Measurements from ENCODE around the gene ELMO1. TPM values are rescaled to one million over a fixed set of nuclear protein-coding genes. Genes with fewer than 3 reads are reported as not detected.

Gene ELMO1
- polyA plus RNA-seq, 3 donors, result 11.1 to 11.8 (median 11.4) TPM

DNA sequence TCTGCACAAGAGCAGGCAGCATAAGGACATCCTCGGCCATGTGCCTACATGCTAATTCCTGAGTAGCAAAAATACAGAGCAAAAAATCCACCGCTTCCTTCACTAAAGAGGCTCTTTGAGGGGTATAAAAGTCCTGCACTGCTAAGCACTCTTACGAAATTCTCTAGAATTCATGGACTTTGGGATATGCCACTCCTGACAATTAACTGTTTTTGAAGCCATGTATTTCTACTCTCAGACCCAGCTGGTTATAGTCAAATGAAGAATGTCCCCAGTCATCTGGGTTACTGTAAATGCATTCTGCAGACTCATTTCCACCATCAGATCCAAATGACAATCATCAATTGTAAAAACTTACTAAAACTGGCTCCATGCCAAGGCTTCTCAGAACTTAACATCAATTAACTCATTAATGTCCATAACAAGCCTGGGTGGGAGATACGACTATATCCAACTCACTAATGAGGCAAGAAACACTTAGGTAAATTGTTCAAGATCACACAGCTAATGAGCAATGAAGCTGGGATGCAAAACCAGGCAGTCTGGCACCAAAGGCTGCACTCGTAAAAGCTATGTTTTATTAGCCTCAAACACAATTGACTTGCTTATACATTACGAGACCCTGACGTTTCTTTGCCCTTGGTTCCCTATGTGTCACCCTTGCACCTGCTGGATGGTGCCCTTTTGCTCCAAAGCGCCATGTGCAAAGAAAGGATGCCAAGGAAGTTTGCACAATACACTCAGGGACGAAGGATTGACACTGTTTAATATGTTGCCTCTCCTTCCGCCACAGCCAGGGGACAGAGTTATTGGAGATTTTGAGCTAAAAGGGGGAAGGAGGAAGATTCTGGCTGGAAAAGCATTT, 250.4 kb downstream of the ELMO1 start:
- no peak for DNase-seq

- no peak for DNase-seq
These were observed 251.6 kb downstream of the ELMO1 start for GRCh38 chr7:37197108-37197507.

DNA sequence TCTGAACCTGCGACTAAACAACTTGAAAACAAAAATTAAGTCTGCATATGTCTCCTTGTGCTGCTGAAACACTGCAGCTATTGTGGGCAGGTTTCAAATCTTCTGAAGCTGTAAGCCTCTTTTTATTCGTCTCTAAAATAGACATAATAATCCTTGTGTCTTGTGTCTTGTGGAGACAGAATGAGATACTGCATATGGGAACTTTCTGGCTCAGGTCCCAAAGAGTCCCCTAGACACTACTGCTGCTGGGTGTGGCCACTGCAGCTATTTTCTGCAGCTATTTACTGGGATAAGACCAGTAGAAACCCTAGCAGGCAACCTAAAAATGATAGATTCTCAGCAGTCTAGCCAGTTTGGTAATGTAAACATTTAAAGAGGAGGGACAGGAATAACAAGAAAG, 252.0 kb downstream of the ELMO1 start:
- no peak for DNase-seq

- no peak for DNase-seq
These were observed 253.3 kb downstream of the ELMO1 start for GRCh38 chr7:37195388-37195787.

DNA sequence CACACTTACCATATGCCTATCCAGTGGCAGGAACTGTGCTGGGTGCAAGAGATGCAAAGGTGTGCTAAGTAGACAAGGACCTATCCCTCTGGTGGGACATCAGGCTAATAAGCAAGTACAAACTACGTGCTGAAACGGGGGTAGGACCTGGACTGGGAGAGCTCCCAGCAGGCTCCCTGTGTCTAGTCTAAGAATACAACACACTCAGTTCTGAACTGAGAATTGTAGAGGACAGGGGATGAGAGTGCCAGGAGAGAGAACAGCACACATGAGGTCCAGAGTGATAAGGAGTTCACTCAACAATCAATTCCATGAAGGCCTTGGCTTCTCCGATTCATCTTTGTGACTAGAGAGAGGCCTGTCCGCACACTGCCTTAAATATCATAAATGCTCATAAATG, 253.7 kb downstream of the ELMO1 start:
- no peak for DNase-seq

GRCh38 chr7:37193775-37194135, 254.9 kb downstream of the ELMO1 start:
- DNase-seq, result no peak

DNA sequence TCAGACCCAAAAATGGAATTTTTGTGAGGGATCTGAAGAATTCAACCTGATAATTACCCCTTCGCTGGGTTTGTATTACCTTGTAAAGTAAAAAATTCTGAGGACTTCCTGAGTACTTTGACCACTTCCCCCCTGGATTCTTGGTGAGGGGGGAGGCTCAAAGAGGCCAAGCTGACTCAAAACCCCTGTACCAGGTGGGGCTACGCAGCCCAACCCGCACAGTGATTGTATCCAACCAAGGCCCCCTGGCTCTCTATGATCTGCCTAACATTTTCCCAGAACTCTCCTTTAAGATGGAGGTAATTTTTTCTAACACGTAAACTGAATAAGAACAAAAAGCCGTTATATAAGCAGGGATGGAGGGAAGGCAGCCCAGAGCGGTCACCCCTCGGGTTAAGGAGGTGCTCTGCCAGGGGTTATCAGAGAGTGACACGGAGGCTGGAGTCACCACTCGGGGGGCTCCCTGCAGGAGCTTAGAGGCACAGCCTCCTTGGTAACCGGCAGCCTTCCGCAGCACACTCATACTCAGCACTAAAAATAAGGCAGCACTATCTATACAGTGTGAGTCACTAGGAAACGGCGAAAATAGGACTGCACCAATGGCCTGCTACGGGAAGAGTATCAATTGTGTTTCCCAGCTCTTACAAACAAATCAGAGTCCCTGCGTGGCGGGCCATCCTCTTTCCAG, 255.4 kb downstream of the ELMO1 start:
- no peak for DNase-seq

GRCh38 chr7:37191797-37192196, 256.9 kb downstream of the ELMO1 start:
- DNase-seq, result no peak

GRCh38 chr7:37187179-37187578, 261.5 kb downstream of the ELMO1 start:
- DNase-seq, result no peak

DNA sequence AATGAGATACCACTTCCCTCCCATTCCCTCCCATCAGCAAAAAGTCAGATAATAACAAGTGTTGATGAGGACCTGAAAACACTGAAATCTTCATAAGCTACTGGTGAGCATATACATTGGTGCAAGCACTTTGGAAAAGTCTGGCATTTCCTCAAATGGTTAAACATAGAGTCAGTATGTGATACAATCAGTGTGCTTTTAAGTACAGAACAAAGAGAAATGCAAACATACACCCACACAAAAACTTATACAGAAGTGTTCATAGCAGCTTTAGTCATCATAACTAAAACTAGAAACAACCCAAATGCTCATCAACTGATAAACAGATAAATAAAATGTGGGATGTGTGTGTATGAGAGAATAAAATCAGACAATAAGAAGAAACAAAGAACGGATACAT, 261.9 kb downstream of the ELMO1 start:
- no peak for DNase-seq

DNA sequence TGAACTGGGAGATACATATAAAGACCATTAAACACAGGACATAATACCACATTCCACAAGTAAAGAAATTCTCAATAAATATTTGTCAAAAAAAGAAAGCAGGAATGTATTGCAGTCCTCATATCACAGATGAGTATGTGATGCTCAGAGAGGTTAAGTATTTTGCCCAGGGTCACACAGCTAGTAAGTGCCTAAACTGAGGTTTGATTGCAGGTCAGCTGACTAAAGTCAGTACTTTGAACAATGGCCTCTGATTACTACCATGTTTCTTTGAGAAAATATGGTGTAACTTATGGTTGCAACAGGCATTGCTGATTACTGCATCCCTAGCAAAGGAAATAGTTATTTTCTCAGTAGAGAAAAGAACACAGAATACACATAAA, 267.1 kb downstream of the ELMO1 start:
- no peak for DNase-seq

DNA sequence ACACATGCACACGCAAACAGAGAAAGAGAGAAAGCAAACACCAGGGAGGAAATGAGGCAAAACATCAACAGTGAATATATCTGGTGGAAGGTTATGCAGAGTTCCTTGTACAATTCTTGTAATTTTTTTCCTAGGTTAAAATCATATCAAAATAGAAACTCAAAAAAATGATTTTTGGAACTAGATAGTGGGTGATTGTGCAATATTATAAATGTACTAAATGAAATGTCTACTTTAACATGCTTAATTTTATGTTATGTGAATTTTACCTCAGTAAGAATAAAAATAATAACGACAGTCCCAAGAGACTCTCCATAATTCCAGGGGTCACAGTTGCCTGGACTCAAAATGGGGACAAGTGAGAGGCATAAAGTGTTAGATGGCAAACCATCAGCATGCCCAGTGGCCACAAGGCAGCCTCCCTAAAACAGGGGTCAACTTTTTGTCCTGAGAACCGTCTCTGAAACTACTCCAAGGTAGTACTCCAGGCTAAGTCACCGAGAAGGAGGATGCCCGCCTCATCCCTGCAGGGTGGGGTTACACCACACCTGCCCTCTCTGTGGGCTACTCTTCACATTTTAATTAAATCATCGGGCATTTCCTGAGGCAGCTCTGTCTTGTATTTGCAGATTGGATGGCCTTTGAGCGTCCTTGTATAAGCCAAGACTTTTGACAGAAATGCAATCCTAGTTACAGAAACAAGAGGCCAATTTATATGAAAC, 267.7 kb downstream of the ELMO1 start:
- DNase-seq, result no peak

- DNase-seq, result no peak
These were observed 272.6 kb downstream of the ELMO1 start for GRCh38 chr7:37176079-37176478.

DNA sequence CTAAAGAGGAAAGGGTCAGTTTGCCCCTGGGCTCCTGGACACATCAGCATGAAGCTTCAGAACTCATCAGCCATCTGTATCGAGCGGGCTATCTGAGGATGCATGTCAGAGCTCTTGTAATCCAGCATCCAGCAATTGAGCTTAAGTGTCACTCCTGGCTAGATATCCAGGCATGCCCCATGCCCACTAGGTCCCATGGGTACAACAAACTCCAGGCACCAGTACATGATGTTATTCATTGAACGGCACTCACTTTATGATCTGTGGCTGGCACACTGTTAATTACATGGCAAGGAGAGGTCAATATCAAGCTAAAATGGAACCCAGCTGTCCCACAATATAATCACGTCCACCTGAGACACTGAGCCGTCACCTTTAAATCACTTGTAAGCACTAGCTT, 274.2 kb downstream of the ELMO1 start:
- DNase-seq, result no peak

DNA sequence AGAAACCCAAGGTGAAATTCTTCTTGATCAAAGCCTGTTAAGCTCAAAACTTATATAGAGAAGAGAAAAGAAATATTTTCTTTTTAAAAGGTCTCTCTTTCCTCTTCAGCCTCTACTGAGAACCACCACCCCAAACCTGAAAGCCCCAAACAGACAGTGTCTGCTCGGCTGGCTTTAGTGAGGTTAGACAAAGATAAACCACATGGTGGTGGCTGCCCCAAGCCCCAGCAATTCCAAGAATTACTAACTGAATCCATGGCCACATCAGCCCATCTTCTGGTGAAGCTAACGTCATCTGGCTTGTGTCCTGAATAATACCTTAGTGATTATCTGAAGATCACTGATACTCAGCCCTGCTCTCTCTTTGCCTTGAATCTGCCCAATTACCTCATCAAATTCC, 275.0 kb downstream of the ELMO1 start:
- DNase-seq, result no peak

- no peak for DNase-seq
These were observed 286.6 kb downstream of the ELMO1 start for GRCh38 chr7:37162106-37162505.

- no peak for DNase-seq
These were observed 288.0 kb downstream of the ELMO1 start for GRCh38 chr7:37160656-37161055.

DNA sequence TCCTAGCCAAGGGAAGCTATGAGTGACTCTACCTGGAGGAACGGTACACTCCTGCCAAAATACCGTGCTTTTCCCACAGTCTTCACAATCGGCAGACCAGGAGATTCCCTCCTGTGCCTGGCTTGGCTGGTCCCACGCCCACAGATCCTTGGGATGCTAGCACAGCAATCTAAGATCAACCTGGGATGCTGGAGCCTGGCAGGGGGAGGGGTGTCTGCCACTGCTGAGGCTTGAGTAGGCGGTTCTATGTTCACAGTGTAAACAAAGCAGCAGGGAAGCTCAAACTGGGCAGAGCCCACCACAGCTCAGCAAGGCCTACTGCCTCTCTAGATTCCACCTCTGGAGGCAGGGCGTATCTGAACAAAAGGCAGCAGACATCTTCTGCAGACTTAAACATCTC, 295.3 kb downstream of the ELMO1 start:
- DNase-seq, result no peak

DNA sequence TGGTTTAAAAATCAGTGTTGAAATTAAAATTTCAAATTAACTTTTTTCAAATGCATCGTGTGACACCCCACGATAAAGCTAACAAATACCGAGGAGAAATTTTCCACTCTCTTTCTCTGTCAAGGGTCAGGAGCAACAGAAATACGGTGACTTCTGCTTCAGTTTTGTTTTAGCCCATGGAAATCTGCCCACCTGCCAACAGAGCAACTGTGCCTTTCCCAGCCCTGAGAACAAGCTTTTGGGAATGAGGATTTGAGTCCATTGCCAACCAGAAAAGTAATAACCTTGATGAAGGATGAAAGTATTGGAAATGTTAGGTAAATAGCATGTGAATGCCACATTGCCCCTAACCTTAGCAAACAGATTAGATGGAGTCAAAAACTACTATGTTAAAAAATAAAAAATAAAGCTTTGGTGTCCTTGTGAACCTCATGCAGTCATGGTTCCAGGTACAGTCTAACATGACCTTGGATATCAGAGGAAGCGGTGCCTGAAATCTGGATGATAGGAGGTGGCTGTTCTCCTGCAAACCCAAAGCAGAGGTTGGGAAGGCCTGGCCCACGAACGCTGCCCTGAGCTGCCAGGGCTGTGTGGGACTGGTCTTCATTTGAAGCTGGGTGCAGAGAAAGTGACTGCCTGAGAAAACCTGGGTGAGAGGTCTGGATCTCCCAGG, 296.8 kb downstream of the ELMO1 start:
- DNase-seq, result no peak

DNA sequence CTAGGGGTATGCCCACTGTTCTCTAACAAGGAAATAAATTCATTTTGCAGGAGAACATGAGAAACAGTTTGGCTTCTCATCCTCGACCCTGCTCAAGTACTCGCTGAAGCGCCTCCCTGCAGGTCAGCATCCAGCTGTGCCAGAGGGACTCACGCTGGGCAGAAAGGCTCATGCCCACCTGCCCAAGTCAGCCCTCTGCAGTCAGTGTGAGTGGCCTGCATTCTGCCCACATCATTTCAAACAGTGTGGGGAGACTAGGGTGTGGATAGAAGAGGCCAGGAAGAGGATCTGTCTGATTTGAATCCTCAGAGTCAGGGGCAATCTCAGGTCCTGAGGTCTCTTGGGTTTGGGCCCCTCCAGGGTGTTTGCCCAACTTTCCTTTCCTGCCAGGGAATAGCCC, 297.8 kb downstream of the ELMO1 start:
- DNase-seq, result no peak

- DNase-seq, result no peak
These were observed 298.5 kb downstream of the ELMO1 start for GRCh38 chr7:37150180-37150579.

GRCh38 chr7:37149773-37150124, 298.9 kb downstream of the ELMO1 start:
- DNase-seq, result no peak

Data from renal pelvis (tissue), 4 donors.